ENCODE results near the gene IRF4. TPM values are rescaled to one million over a fixed set of nuclear protein-coding genes. Genes with fewer than 3 reads are reported as not detected.

IRF4 gene
- total and polyA plus RNA-seq, 2 donors (not counting 1 experiment from before 2014, with no cell fraction given) = 75.7 to 142 TPM

- intact Hi-C loops (cut with micrococcal nuclease) = no loop called here
- Histone ChIP-seq H3K36me3 (replicated peaks in 1 of 2; ENCODE audit: control extremely low read depth in 1 of 2, control insufficient read depth in 1 of 2, extremely low read depth in 1 of 2, insufficient read depth in 2 of 2, low read length in 1 of 2) (peaks cover 0 to 68% of the 10 kb centered on the region in 2 experiments), H3K27me3 (replicated peaks in 1 of 4; ENCODE audit: control extremely low read depth in 1 of 4, control insufficient read depth in 3 of 4, insufficient read depth in 4 of 4, low read length in 3 of 4) (no peaks in the 10 kb centered on the region), H3K4me2 (replicated peaks; ENCODE audit: low read depth, low read length, poor library complexity, severe bottlenecking) (no peak overlapping the region), H3K4me1 (ENCODE audit: control insufficient read depth in 2 of 2, insufficient read depth in 2 of 2, low read length in 2 of 2) (peaks cover 65 to 90% of the 10 kb centered on the region in 2 donors), H3K4me3 (ENCODE audit: control extremely low read depth in 1 of 5, extremely low read depth in 1 of 5, insufficient read depth in 1 of 5, low read depth in 2 of 5, low read length in 4 of 5) (no peak overlapping the region), H2AFZ (ENCODE audit: insufficient read depth, low read depth, low read length, poor library complexity, severe bottlenecking) (no peak overlapping the region), H3K9me3 (ENCODE audit: control extremely low read depth in 1 of 3, control insufficient read depth in 2 of 3, insufficient read depth in 1 of 3, low read length in 2 of 3) (peaks cover 0 to 36% (median 0%) of the 10 kb centered on the region in 3 donors), H4K20me1 (ENCODE audit: control insufficient read depth, insufficient read depth, low read length, poor library complexity, severe bottlenecking) (no peaks in the 10 kb centered on the region), H3K27ac (ENCODE audit: low read length in 2 of 2) (no peak overlapping the region), H3K79me2 (ENCODE audit: control insufficient read depth, insufficient read depth, low read length) (peaks cover 81% of the 10 kb centered on the region), H3K9ac (ENCODE audit: low read length) (no peak overlapping the region)
- H3K27me3 Mint-ChIP-seq = no peaks in the 10 kb centered on the region
- peak overlapping the region; percentile 12 for H3K27ac Mint-ChIP-seq
- POLR2A ChIA-PET = no interaction called here
- no peak overlapping the region for H3K4me3 Mint-ChIP-seq
- ATAC-seq (ENCODE audit: low read depth) (no peak), DNase-seq (no peak)
- H3K9me3 Mint-ChIP-seq (ENCODE audit: insufficient read depth) = no peaks in the 10 kb centered on the region
- TF ChIP-seq EZH2 (IDR thresholded peaks at IDR 0.05; ENCODE audit: borderline replicate concordance, insufficient read depth, low read depth, low read length, poor library complexity, severe bottlenecking) (no peak), CTCF (IDR thresholded peaks at IDR 0.05) (no peak)
- WGBS (ENCODE audit: insufficient coverage) = 86% methylated on average over 10 of the region's 10 CpGs
- peaks cover 76% of the 10 kb centered on the region for H3K4me1 Mint-ChIP-seq
- CTCF ChIA-PET = no interaction called here
Measured at GRCh38 chr6:343226-343935, 48.2 kb upstream of the IRF4 start.

Data from B cell (primary cell).